Fibroblast of mammary gland (primary cell): Measurements from ENCODE around the gene CCDC85C.

Experiments
- DNase-seq: peaks from one replicate; pipeline ENCODE4 v3.0.0-alpha.2; 2010; ENCODE audit warnings: low read depth
- H3K4me3 ChIP-seq: 2 replicates; pipeline ENCODE4 v1.5.1; 2011; ENCODE audit warnings: low read depth, mild to moderate bottlenecking, low read length, moderate library complexity; ENCODE audit not compliant: control insufficient read depth
- TF ChIP-seq, protein P1 (sequence below): conservative IDR thresholded peaks from 2 replicates; pipeline ENCODE4 v1.5.1; 2011; ENCODE audit warnings: low read depth, low read length, inconsistent platforms; ENCODE audit not compliant: control insufficient read depth, insufficient read depth

Gene CCDC85C

GRCh38 chr14:99475179-99475578 is 128.8 kb downstream of the CCDC85C start:
- TF ChIP-seq, protein P1, sequence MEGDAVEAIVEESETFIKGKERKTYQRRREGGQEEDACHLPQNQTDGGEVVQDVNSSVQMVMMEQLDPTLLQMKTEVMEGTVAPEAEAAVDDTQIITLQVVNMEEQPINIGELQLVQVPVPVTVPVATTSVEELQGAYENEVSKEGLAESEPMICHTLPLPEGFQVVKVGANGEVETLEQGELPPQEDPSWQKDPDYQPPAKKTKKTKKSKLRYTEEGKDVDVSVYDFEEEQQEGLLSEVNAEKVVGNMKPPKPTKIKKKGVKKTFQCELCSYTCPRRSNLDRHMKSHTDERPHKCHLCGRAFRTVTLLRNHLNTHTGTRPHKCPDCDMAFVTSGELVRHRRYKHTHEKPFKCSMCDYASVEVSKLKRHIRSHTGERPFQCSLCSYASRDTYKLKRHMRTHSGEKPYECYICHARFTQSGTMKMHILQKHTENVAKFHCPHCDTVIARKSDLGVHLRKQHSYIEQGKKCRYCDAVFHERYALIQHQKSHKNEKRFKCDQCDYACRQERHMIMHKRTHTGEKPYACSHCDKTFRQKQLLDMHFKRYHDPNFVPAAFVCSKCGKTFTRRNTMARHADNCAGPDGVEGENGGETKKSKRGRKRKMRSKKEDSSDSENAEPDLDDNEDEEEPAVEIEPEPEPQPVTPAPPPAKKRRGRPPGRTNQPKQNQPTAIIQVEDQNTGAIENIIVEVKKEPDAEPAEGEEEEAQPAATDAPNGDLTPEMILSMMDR, result peak; percentile 20
- no peak overlapping the region for H3K4me3 ChIP-seq
- DNase-seq, result peak; percentile 52

DNA sequence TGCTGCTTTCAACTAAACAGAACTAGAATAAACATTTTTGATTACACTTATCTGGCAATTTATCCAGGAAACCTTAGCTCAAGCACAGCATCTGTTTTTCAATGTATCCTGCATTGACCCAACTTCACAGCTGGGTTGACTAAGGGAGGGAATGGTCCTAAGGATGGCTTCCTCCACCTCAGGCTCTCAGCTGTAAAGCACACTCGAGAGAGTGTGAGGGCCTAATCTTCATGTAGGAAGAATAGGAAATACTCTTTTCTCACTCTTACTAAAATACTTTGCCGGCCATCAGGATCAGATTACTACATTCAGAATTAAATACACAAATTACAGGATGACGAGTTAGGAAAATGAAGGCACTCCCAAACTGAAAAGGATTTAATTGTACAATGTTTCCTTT is 130.5 kb downstream of the CCDC85C start:
- H3K4me3 ChIP-seq, result no peak overlapping the region
- TF ChIP-seq, protein P1, result no peak
- no peak for DNase-seq

DNA sequence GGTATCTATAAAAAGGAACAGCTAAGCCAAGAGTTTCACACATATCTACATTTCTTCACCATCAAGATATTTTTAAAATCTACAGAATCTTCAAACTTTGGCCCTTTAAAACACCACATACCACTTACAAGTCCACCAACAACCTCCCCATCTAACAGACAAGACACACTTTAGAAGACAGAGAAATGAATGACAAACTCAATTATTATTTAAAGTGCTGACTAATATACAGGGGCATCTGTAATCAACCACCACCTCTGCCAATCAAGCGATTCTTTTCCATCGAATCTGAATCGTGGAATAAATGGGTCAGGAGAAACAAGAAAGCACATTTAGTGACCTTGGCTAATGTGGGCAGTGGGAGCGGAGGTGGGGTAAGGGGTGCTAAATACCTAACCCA is 131.1 kb downstream of the CCDC85C start:
- TF ChIP-seq, protein P1, result no peak
- H3K4me3 ChIP-seq, result no peak overlapping the region
- DNase-seq, result no peak

DNA sequence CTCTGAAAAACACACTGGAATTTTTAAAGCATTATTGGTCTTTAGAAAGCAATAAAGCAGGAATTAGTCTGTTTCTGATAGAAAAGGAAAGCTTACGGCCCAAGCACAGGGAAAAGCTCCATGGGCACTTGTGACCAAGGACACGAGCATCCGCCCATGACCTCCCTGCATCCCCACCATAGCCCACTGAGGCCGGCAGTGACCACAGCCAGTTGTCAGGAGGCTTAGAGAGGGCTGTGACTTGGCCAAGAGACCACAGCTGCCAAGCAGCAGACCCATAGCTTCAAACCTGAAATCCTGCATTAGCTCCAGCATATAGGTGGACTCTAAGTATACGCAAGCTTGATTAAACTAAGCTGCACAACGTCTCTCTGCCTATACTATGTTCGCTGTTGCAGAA is 132.3 kb downstream of the CCDC85C start:
- TF ChIP-seq, protein P1, result no peak
- DNase-seq, result no peak
- no peak overlapping the region for H3K4me3 ChIP-seq

DNA sequence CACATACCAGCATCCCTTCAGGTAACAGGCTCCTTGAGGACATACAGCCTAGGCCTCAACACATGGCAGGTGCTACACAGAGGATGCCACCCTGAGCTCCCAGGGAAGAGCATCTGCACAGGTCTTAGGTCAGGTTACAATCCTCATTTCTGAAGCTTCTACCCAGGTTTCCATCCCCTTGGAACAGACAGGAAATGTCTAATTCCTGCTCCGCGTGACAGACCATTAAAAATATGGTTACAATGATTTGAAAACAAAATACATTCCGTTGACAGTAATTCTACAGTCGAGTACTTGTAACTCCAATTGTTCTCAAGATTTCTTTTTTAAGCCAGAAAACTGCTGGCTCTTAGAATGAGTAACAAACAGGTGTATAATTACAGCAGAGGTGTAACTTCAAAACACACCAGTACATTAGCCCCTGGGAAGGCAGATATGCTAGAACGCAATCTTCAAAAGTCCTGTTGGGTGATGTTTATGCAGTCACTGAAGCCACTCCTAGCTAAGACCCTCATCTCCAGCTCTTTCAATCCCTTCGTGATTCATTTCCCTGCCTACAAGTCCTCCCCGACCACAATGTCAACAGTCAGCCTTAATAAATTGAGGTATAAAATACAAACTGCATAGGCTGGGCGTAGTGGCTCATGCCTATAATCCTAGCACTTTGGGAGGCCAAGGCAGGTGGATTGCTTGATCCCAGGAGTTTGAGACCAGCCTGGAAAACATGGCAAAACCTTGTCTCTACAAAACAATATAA is 135.0 kb downstream of the CCDC85C start:
- H3K4me3 ChIP-seq, result no peak overlapping the region
- DNase-seq, result no peak
- TF ChIP-seq, protein P1, result no peak

GRCh38 chr14:99468081-99468480 is 135.9 kb downstream of the CCDC85C start:
- H3K4me3 ChIP-seq, result no peak overlapping the region

More at GRCh38 chr14:99468081-99468480, 135.9 kb downstream of the CCDC85C start:
- no peak for DNase-seq
- TF ChIP-seq, protein P1, result no peak
